Caco-2 (cell line): ENCODE data around the gene SMTN. TPM values are rescaled to one million over a fixed set of nuclear protein-coding genes. Genes with fewer than 3 reads are reported as not detected.

Experiments
- BruUV-seq: library from RNA; stranded (reverse); fragments of 400-500 nt; replicated peaks from 2 replicates; lab custom pipeline; 2021; lab: Mats Ljungman, UMichigan
- CTCF ChIA-PET: fragments of 300-600 bp; sonication (Branson Sonifier 250); formaldehyde crosslinking; loops from one replicate; lab custom pipeline; 2022; ENCODE audit warnings: antibody characterized with exemption; lab: Charles Lee
- POLR2A ChIA-PET: fragments of 300-600 bp; sonication (Branson Sonifier 250); formaldehyde crosslinking; loops from one replicate; lab custom pipeline; 2022; ENCODE audit warnings: antibody characterized with exemption; lab: Charles Lee
- DNase-seq, 2 experiments: peaks; one replicate each; pipeline versions ENCODE4 v3.0.0 to v3.0.0-alpha.2; 2020 to 2022
- H3K27me3 ChIP-seq: replicated peaks from 2 replicates; pipeline ENCODE4 v1.6.0; 2011; ENCODE audit warnings: low read length; ENCODE audit not compliant: control insufficient read depth, insufficient read depth
- H3K36me3 ChIP-seq: 2 replicates; pipeline ENCODE4 v1.5.1; 2011; ENCODE audit warnings: low read length; ENCODE audit not compliant: control insufficient read depth, insufficient read depth
- H3K4me1 ChIP-seq: fragments of 250-450 bp; sonication (Bioruptor Pico); 2 replicates; pipeline ENCODE4 v1.5.1; 2020; ENCODE audit warnings: mild to moderate bottlenecking
- H3K4me3 ChIP-seq: 2 replicates; pipeline ENCODE4 v1.5.1; 2011; ENCODE audit warnings: low read depth, mild to moderate bottlenecking, control low read depth, low read length
- H3K9me3 ChIP-seq: fragments of 250-450 bp; sonication (Bioruptor Pico); 2 replicates; pipeline ENCODE4 v1.5.1; 2020; ENCODE audit warnings: mild to moderate bottlenecking, moderate library complexity
- H3K27ac Mint-ChIP-seq: one replicate; pipeline ENCODE4 v1.8.0; 2022; ENCODE audit warnings: mixed read lengths; ENCODE audit not compliant: unreplicated experiment
- H3K27me3 Mint-ChIP-seq: one replicate; pipeline ENCODE4 v1.8.0; 2022; ENCODE audit warnings: mixed read lengths; ENCODE audit not compliant: insufficient read depth, unreplicated experiment
- H3K36me3 Mint-ChIP-seq: one replicate; pipeline ENCODE4 v1.8.0; 2022; ENCODE audit warnings: mild to moderate bottlenecking, mixed read lengths; ENCODE audit not compliant: insufficient read depth, unreplicated experiment
- H3K4me1 Mint-ChIP-seq: one replicate; pipeline ENCODE4 v1.8.0; 2022; ENCODE audit warnings: low read depth, mixed read lengths; ENCODE audit not compliant: unreplicated experiment
- H3K4me3 Mint-ChIP-seq: one replicate; pipeline ENCODE4 v1.8.0; 2022; ENCODE audit warnings: mild to moderate bottlenecking, moderate library complexity, mixed read lengths; ENCODE audit not compliant: unreplicated experiment
- H3K9me3 Mint-ChIP-seq: one replicate; pipeline ENCODE4 v1.8.0; 2022; ENCODE audit warnings: mixed read lengths; ENCODE audit not compliant: unreplicated experiment
- CTCF ChIP-seq, 2 experiments: fragments of 200-600 bp in 1 of 2; IDR thresholded peaks; 1 replicate in 1 of 2; 2 replicates in 1 of 2; pipeline versions ENCODE4 v1.5.1 to v1.8.0; 2011 to 2022; ENCODE audit warnings: antibody characterized with exemption in 1 of 2, control low read depth in 1 of 2, inconsistent platforms in 1 of 2, low read depth in 1 of 2, low read length in 1 of 2, mild to moderate bottlenecking in 1 of 2, moderate library complexity in 1 of 2; ENCODE audit not compliant: insufficient read depth in 1 of 2, severe bottlenecking in 1 of 2, unreplicated experiment in 1 of 2
- intact Hi-C: fragments of 100-400 bp; cut with micrococcal nuclease; formaldehyde crosslinking; loops from one replicate; pipeline ENCODE4 v1.10.0; 2022; ENCODE audit not compliant: unreplicated experiment
- total RNA-seq: library from RNA; stranded (reverse); gene quantifications from 2 replicates; pipeline ENCODE4 v1.2.3, GENCODE V29; 2022

The SMTN gene
- total RNA-seq, 1 experiment from 2014 or later = 71.0 TPM

- intact Hi-C loops = no loop called here
- ChIA-PET POLR2A (no interaction called here), CTCF (no interaction called here)
- Histone ChIP-seq H3K27me3 (no peaks in the 10 kb centered on the region), H3K9me3 (no peaks in the 10 kb centered on the region), H3K4me1 (no peaks in the 10 kb centered on the region), H3K36me3 (no peaks in the 10 kb centered on the region), H3K4me3 (no peak overlapping the region)
- Mint-ChIP-seq H3K4me1 (no peaks in the 10 kb centered on the region), H3K27me3 (peaks cover 3% of the 10 kb centered on the region), H3K4me3 (no peak overlapping the region), H3K27ac (no peak overlapping the region), H3K9me3 (no peaks in the 10 kb centered on the region), H3K36me3 (no peaks in the 10 kb centered on the region)
- no peak for DNase-seq
- no peak for TF ChIP-seq CTCF (IDR thresholded peaks at IDR 0.05; ENCODE audit: insufficient read depth in 1 of 2, low read depth in 1 of 2, low read length in 1 of 2, severe bottlenecking in 1 of 2, unreplicated experiment in 1 of 2)
- BruUV-seq = no TSS peak
Measured at GRCh38 chr22:31137721-31138120, 56.6 kb downstream of the SMTN start.

GRCh38 chr22:31138126-31138525, 57.0 kb downstream of the SMTN start:
- CTCF ChIA-PET = no interaction called here
- H3K4me1 ChIP-seq = no peaks in the 10 kb centered on the region
- H3K4me3 ChIP-seq = no peak overlapping the region
- intact Hi-C loops = no loop called here
- no TSS peak for BruUV-seq
- no peaks in the 10 kb centered on the region for H3K27me3 ChIP-seq
- no peaks in the 10 kb centered on the region for H3K9me3 ChIP-seq
- no peak for TF ChIP-seq CTCF (IDR thresholded peaks at IDR 0.05; ENCODE audit: insufficient read depth in 1 of 2, low read depth in 1 of 2, low read length in 1 of 2, severe bottlenecking in 1 of 2, unreplicated experiment in 1 of 2)
- POLR2A ChIA-PET = no interaction called here
- H3K36me3 ChIP-seq = no peaks in the 10 kb centered on the region
- no peak overlapping the region for H3K27ac Mint-ChIP-seq
- no peaks in the 10 kb centered on the region for H3K4me1 Mint-ChIP-seq
- no peaks in the 10 kb centered on the region for H3K9me3 Mint-ChIP-seq
- H3K36me3 Mint-ChIP-seq = no peaks in the 10 kb centered on the region
- H3K27me3 Mint-ChIP-seq = peaks cover 3% of the 10 kb centered on the region
- no peak overlapping the region for H3K4me3 Mint-ChIP-seq
- DNase-seq = no peak

GRCh38 chr22:31139066-31139465, 57.9 kb downstream of the SMTN start:
- H3K4me1 ChIP-seq = no peaks in the 10 kb centered on the region
- H3K9me3 ChIP-seq = no peaks in the 10 kb centered on the region
- no peaks in the 10 kb centered on the region for H3K36me3 ChIP-seq
- intact Hi-C loops = no loop called here
- Mint-ChIP-seq H3K27ac (no peak overlapping the region), H3K4me1 (no peaks in the 10 kb centered on the region), H3K27me3 (peaks cover 3% of the 10 kb centered on the region), H3K4me3 (no peak overlapping the region), H3K36me3 (no peaks in the 10 kb centered on the region), H3K9me3 (no peaks in the 10 kb centered on the region)
- ChIA-PET POLR2A (no interaction called here), CTCF (interaction anchor here (1.4 kb wide), 1 partner anchor 12 kb away, joined by 3 read pairs; no protein-coding TSS in a partner anchor)
- no peak for DNase-seq
- no peaks in the 10 kb centered on the region for H3K27me3 ChIP-seq
- no peak for TF ChIP-seq CTCF (IDR thresholded peaks at IDR 0.05; ENCODE audit: insufficient read depth in 1 of 2, low read depth in 1 of 2, low read length in 1 of 2, severe bottlenecking in 1 of 2, unreplicated experiment in 1 of 2)
- H3K4me3 ChIP-seq = no peak overlapping the region
- BruUV-seq = no TSS peak
